ENCODE results near the gene ALDOA. TPM values are rescaled to one million over a fixed set of nuclear protein-coding genes. Genes with fewer than 3 reads are reported as not detected.

The ALDOA gene
- total and polyA plus RNA-seq, 10 of the 15 experiments (the other 5 are each of a cell fraction or from before 2014, with no cell fraction given), result 218 to 2,339 (median 1,095) TPM

DNA sequence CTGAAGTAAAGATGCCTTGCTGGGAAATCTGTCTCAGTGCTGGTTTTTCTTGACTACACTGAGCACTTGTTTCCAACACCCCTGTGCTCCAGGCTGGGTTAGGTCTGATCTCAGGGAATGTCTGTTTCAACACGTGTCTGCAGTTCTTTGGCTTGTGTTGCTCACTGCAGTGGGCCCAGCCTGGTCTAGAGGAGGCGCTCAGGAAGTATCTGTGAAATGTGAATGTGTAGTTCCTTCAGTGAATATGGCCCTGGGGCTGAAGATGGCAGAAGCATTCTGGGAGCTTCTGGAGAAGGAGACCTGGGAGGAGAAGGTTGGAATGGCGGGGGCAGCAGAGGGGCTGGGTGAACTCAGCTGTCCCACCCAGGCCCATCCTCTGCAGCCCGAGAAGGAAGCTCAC, 38.5 kb downstream of the ALDOA start:
- H2AFZ ChIP-seq (ENCODE audit: control insufficient read depth, low read depth, low read length), result no peak overlapping the region
- H3K4me2 ChIP-seq (ENCODE audit: control insufficient read depth, insufficient read depth), result no peak overlapping the region
- ChIA-PET SMC1A (ENCODE audit: uncharacterized antibody, unreplicated experiment) (interaction anchor here (1.0 to 2.5 kb wide), 3 partner anchors 12 to 39 kb away, joined by 3 to 11 read pairs (median 3); partner anchors contain the start of gene TBX6), CTCF (interaction anchor here (0.9 to 4.0 kb wide), 2 partner anchors 12 to 24 kb away, joined by 3 to 22 read pairs; partner anchors contain the start of gene TBX6), RAD21 (ENCODE audit: unreplicated experiment) (no interaction called here), POLR2A (no interaction called here)
- no peak overlapping the region for H3K27ac ChIP-seq (ENCODE audit: control insufficient read depth, insufficient read depth)
- intact Hi-C loops (cut with micrococcal nuclease; ENCODE audit: unreplicated experiment), result no loop called here
- no peak overlapping the region for H3K9ac ChIP-seq (ENCODE audit: control insufficient read depth, insufficient read depth, low read length)
- no TSS peak for BruUV-seq (replicated peaks)
- ATAC-seq (no peak), DNase-seq (ENCODE audit: low read depth, low spot score) (no peak), FAIRE-seq (no peak)
- H3K4me3 ChIP-seq, result no peak overlapping the region
- H3K36me3 ChIP-seq (ENCODE audit: control insufficient read depth in 2 of 2, insufficient read depth in 2 of 2, low read length in 1 of 2), result no peaks in the 10 kb centered on the region
- H3K4me1 ChIP-seq (ENCODE audit: control insufficient read depth, insufficient read depth, low read length), result no peaks in the 10 kb centered on the region
- 31% methylated on average over 3 of the region's 4 CpGs for WGBS (ENCODE audit: insufficient coverage, insufficient replicate concordance, low lambda C conversion rate, missing lambda C conversion rate)
- H3K79me2 ChIP-seq (ENCODE audit: control insufficient read depth, insufficient read depth, low read length), result no peaks in the 10 kb centered on the region
- in situ Hi-C loops (cut with MboI), result no loop called here
- TF ChIP-seq CTCF (IDR thresholded peaks at IDR 0.05 in 2 of 3, conservative IDR thresholded peaks at IDR 0.05 in 1 of 3; ENCODE audit: control insufficient read depth in 2 of 3, extremely low read depth in 1 of 3, insufficient read depth in 1 of 3, low read depth in 3 of 3, low read length in 3 of 3), result no peak
- TF ChIP-seq, protein P1, sequence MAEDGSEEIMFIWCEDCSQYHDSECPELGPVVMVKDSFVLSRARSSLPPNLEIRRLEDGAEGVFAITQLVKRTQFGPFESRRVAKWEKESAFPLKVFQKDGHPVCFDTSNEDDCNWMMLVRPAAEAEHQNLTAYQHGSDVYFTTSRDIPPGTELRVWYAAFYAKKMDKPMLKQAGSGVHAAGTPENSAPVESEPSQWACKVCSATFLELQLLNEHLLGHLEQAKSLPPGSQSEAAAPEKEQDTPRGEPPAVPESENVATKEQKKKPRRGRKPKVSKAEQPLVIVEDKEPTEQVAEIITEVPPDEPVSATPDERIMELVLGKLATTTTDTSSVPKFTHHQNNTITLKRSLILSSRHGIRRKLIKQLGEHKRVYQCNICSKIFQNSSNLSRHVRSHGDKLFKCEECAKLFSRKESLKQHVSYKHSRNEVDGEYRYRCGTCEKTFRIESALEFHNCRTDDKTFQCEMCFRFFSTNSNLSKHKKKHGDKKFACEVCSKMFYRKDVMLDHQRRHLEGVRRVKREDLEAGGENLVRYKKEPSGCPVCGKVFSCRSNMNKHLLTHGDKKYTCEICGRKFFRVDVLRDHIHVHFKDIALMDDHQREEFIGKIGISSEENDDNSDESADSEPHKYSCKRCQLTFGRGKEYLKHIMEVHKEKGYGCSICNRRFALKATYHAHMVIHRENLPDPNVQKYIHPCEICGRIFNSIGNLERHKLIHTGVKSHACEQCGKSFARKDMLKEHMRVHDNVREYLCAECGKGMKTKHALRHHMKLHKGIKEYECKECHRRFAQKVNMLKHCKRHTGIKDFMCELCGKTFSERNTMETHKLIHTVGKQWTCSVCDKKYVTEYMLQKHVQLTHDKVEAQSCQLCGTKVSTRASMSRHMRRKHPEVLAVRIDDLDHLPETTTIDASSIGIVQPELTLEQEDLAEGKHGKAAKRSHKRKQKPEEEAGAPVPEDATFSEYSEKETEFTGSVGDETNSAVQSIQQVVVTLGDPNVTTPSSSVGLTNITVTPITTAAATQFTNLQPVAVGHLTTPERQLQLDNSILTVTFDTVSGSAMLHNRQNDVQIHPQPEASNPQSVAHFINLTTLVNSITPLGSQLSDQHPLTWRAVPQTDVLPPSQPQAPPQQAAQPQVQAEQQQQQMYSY (CRISPR knock-in tag; IDR thresholded peaks at IDR 0.05), result no peak
- no peak for TF ChIP-seq STAT1 (conservative IDR thresholded peaks at IDR 0.05)
- TF ChIP-seq ASH2L (IDR thresholded peaks at IDR 0.05; ENCODE audit: borderline replicate concordance, low read depth), result no peak
- no peaks in the 10 kb centered on the region for H3K27me3 ChIP-seq (replicated peaks in 1 of 2; ENCODE audit: control insufficient read depth in 2 of 2, insufficient read depth in 2 of 2, low read length in 1 of 2)
- H3K9me3 ChIP-seq (replicated peaks; ENCODE audit: control insufficient read depth, insufficient read depth, low read length), result no peaks in the 10 kb centered on the region; the same call in 2 of the 3 replicates
- H4K20me1 ChIP-seq (ENCODE audit: control insufficient read depth, insufficient read depth), result no peaks in the 10 kb centered on the region

All from GM12878 (cell line).